Transverse colon (tissue), 4 donors: ENCODE data around the gene PRKCH. TPM values are rescaled to one million over a fixed set of nuclear protein-coding genes. Genes with fewer than 3 reads are reported as not detected.
A peak's percentile ranks its signal among the peaks of the same experiment; 100 is the strongest.

Experiments used
- DNase-seq: peaks from one replicate; pipeline ENCODE4 v3.0.0-alpha.2; 2019
- H3K27ac ChIP-seq, 4 donors: fragments of 200-600 bp; sonication (generic); 2 replicates each; pipeline ENCODE4 v1.5.1; 2016 to 2018; ENCODE audit warnings: inconsistent platforms in 4 of 4
- H3K27me3 ChIP-seq: fragments of 200-600 bp; sonication (generic); 2 replicates; pipeline ENCODE4 v1.5.1; 2017; ENCODE audit warnings: inconsistent platforms
- H3K36me3 ChIP-seq, 4 donors: fragments of 200-600 bp; sonication (generic); 2 replicates each; pipeline ENCODE4 v1.5.1; 2017 to 2019; ENCODE audit warnings: inconsistent platforms in 4 of 4
- H3K4me1 ChIP-seq, 4 donors: fragments of 200-600 bp; sonication (generic); 2 replicates each; pipeline ENCODE4 v1.5.1; 2017 to 2020; ENCODE audit warnings: inconsistent platforms in 4 of 4
- H3K4me3 ChIP-seq, 4 donors: fragments of 200-600 bp; sonication (generic); 1 replicate in 1 of 4; 2 replicates in 3 of 4; pipeline versions ENCODE4 v1.5.1 to v1.6.1; 2017 to 2019; ENCODE audit warnings: inconsistent platforms in 4 of 4
- H3K9me3 ChIP-seq, 2 donors: fragments of 200-600 bp; sonication (generic); 2 replicates each; pipeline ENCODE4 v1.5.1; 2017 to 2019; ENCODE audit warnings: inconsistent platforms in 2 of 2
- EP300 ChIP-seq: sonication (generic); formaldehyde crosslinking; IDR thresholded peaks from one replicate; pipeline ENCODE4 v1.6.1; 2017; ENCODE audit warnings: antibody characterized with exemption, low read depth
- POLR2A ChIP-seq: fragments of 450-650 bp; IDR thresholded peaks from one replicate; pipeline ENCODE4 v1.6.1; 2016; ENCODE audit warnings: antibody characterized with exemption, mild to moderate bottlenecking, moderate library complexity
- POLR2AphosphoS5 ChIP-seq, 3 donors: sonication (generic); formaldehyde crosslinking; IDR thresholded peaks; one replicate each; pipeline ENCODE4 v1.6.1; 2016; ENCODE audit warnings: antibody characterized with exemption in 3 of 3
- whole genome bisulfite sequencing, 2 donors: methylation state at CpG; one replicate each; pipeline ENCODE4 v1.1.5; 2018; ENCODE audit warnings: low coverage in 1 of 2; 5-methylcytosine and 5-hydroxymethylcytosine counted together
- in situ Hi-C, 4 donors: fragments of 200-750 bp; cut with MboI; loops; one replicate each; pipeline versions ENCODE4 v1.15.0 to v1.15.1; 2017; ENCODE audit warnings: low sequenced_read_pairs in 3 of 4, low pct_ligation_motif_present in 1 of 4, low pct_unique_long_range_greater_than_20kb in 1 of 4
- intact Hi-C: fragments of 100-400 bp; cut with DNase I; formaldehyde crosslinking; loops from one replicate; pipeline ENCODE4 v1.15.1; 2023; ENCODE audit warnings: low total_unique reads
- total RNA-seq, 4 donors: library from RNA; depleted of rRNA; stranded (reverse); fragments of >200 nt; gene quantifications; one replicate each; pipeline ENCODE4 v1.1.0, GENCODE V29; 2016
- TF ChIP-seq, protein P1 (sequence below), 5 experiments: fragments of 200-600 bp in 3 of 5; fragments of 450-650 bp in 2 of 5; sonication (generic) in 3 of 5; IDR thresholded peaks; 1 replicate in 2 of 5; 2 replicates in 3 of 5; pipeline ENCODE4 v1.5.1; 2016 to 2017; ENCODE audit warnings: antibody characterized with exemption in 5 of 5, inconsistent platforms in 3 of 5, mild to moderate bottlenecking in 2 of 5, moderate library complexity in 1 of 5

PRKCH gene
- total RNA-seq, 4 donors from 2014 or later = 12.4 to 38.9 (median 27.0) TPM

DNA sequence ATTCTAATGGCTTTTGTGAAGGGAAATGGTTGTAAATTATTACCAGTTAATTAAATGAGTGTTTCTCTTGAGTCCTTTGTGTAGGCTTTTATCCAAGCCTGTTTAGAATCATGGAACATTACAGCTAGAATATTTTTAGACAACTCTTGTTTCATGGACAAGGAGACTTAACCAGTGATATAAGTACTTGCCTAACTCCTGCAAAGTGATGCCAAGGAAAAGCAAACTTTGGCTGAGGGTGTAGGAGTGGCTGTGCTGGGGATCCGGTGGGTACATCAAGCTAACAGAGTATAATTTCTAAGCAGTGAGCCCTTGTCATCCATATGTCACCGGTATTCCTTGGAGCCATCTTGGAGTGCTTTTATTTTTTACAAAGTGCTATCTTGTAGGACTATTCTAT, 61.5 kb downstream of the PRKCH start:
- Histone ChIP-seq H3K9me3 (no peaks in the 10 kb centered on the region), H3K36me3 (no peaks in the 10 kb centered on the region), H3K4me3 (no peak overlapping the region), H3K27ac (no peak overlapping the region), H3K4me1 (no peaks in the 10 kb centered on the region), H3K27me3 (no peaks in the 10 kb centered on the region)
- WGBS, 2 donors = 92 to 93% methylated on average over 2 of the region's 2 CpGs
- TF ChIP-seq POLR2AphosphoS5 (IDR thresholded peaks at IDR 0.05) (no peak), POLR2A (no peak), EP300 (no peak)
- TF ChIP-seq, protein P1, sequence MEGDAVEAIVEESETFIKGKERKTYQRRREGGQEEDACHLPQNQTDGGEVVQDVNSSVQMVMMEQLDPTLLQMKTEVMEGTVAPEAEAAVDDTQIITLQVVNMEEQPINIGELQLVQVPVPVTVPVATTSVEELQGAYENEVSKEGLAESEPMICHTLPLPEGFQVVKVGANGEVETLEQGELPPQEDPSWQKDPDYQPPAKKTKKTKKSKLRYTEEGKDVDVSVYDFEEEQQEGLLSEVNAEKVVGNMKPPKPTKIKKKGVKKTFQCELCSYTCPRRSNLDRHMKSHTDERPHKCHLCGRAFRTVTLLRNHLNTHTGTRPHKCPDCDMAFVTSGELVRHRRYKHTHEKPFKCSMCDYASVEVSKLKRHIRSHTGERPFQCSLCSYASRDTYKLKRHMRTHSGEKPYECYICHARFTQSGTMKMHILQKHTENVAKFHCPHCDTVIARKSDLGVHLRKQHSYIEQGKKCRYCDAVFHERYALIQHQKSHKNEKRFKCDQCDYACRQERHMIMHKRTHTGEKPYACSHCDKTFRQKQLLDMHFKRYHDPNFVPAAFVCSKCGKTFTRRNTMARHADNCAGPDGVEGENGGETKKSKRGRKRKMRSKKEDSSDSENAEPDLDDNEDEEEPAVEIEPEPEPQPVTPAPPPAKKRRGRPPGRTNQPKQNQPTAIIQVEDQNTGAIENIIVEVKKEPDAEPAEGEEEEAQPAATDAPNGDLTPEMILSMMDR (IDR thresholded peaks at IDR 0.05) = no peak
- in situ Hi-C loops (no loop called here), intact Hi-C loops (no loop called here)
- DNase-seq = no peak

DNA sequence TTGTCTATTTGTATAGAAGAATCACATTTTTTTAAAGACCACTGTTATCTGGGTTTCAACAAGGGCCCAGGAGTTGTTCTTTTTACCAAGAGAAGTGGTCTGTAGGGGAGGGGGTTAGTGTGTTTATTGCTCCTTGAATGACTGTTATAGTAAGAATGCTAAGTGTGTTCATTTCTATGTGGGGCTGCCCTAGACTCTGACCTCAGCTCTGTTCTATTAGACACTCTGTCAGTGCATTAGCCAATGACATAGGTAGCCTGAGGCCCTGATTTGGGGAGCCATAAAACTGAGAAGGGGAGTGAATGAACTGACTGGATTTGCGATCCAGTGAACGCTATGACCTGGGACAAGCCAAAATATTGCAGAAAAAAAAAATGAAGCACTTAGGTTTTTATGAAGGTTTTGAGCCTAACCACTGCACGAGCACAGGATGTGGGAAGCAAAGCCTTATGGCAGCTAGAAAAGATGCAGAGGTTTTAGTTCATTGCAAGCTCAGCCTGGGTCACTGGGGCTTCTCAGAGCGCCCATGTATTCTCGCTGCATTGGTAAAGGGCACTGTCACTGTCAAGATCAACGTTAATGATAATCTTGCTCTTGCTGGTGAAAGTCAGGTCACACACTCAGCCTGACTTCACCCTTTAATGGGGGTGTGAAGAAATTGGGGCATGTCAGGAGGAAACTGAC, 63.8 kb downstream of the PRKCH start:
- intact Hi-C loops = no loop called here
- 54 to 56% methylated on average over 3 to 6 of the region's 6 CpGs for WGBS, 2 donors

DNA sequence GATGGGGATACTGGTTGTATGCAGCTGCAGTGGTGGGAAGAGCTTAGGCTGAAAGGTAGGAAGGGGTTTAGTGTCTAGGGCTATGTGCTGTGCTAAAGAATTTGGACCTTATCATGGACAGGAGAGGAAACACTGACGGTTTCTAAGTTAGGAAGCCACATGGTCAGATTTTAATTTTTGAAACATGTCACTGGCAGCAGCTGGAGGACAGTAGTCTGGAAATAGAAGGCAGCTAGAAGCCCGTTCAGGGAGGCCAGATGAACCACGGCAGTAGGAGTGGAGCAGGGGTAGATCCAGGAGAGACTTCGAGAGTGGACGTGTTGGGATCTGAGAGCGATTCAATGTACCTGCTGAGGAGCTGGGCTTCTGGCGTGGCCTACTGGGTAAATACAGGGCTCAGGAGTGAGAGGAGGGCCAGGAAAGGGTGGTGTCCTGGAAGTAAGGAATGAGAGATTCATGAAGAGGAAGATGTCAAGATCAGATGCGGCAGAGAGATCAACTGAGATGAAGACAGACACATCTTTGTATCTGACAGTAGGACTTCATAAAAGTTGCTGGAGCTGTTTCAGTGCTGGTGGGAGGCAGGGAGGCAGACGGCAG, 64.9 kb downstream of the PRKCH start:
- WGBS, 2 donors = 79 to 86% methylated on average over 4 to 9 of the region's 9 CpGs
- no peaks in the 10 kb centered on the region for H3K36me3 ChIP-seq
- intact Hi-C loops = no loop called here
- no peaks in the 10 kb centered on the region for H3K27me3 ChIP-seq
- H3K4me3 ChIP-seq = no peak overlapping the region
- TF ChIP-seq POLR2AphosphoS5 (IDR thresholded peaks at IDR 0.05) (no peak), EP300 (no peak)
- H3K4me1 ChIP-seq = no peaks in the 10 kb centered on the region
- in situ Hi-C loops = no loop called here
- H3K9me3 ChIP-seq = no peaks in the 10 kb centered on the region
- no peak for DNase-seq
- no peak overlapping the region for H3K27ac ChIP-seq

More for the DNA sequence above, 63.8 kb downstream of the PRKCH start:
- TF ChIP-seq EP300 (no peak), POLR2AphosphoS5 (IDR thresholded peaks at IDR 0.05) (no peak), POLR2A (no peak)
- TF ChIP-seq, protein P1 (IDR thresholded peaks at IDR 0.05) = no peak
- no peaks in the 10 kb centered on the region for H3K9me3 ChIP-seq
- H3K36me3 ChIP-seq = no peaks in the 10 kb centered on the region
- DNase-seq = peak; percentile 16
- in situ Hi-C loops = no loop called here
- H3K4me3 ChIP-seq = no peak overlapping the region
- H3K27me3 ChIP-seq = no peaks in the 10 kb centered on the region
- H3K27ac ChIP-seq = no peak overlapping the region
- H3K4me1 ChIP-seq = no peaks in the 10 kb centered on the region

DNA sequence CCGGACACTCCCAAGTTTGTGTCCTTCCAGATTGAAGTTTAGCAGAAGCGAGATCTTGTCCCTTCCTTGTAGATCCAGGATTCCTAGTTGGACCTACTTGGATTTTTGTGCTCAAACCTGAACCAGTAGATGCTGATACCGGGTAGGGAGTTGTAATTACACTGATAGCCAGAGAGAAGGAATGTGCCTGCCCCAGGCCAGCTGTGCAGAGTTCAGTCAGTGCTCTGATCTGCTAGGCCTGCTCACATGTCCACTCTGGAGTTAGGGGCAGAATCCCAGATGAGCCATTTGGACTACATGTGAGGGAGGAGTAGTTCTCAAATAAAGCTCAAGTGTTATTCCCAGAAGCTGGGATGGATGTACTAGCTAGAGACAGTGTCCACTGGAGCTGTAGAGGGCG, 65.7 kb downstream of the PRKCH start:
- in situ Hi-C loops = no loop called here
- TF ChIP-seq, protein P1 (IDR thresholded peaks at IDR 0.05) = no peak
- no peak for TF ChIP-seq EP300
- TF ChIP-seq POLR2AphosphoS5 (IDR thresholded peaks at IDR 0.05) = no peak
- no peak for TF ChIP-seq POLR2A
- H3K9me3 ChIP-seq = no peaks in the 10 kb centered on the region
- H3K27ac ChIP-seq = no peak overlapping the region
- DNase-seq = no peak
- intact Hi-C loops = no loop called here
- H3K36me3 ChIP-seq = no peaks in the 10 kb centered on the region
- H3K27me3 ChIP-seq = no peaks in the 10 kb centered on the region
- H3K4me1 ChIP-seq = no peaks in the 10 kb centered on the region
- WGBS, 2 donors = 80 to 100% methylated on average over 1 to 4 of the region's 4 CpGs
- no peak overlapping the region for H3K4me3 ChIP-seq
